Measurements from ENCODE around the gene VPS35L. TPM values are rescaled to one million over a fixed set of nuclear protein-coding genes. Genes with fewer than 3 reads are reported as not detected.
A peak's percentile ranks its signal among the peaks of the same experiment; 100 is the strongest.

Gene VPS35L
- total and polyA plus RNA-seq, 2 of the 13 experiments (the other 11 are each of a cell fraction or from before 2014, with no cell fraction given): 1.4 to 1.6 TPM

GRCh38 chr16:19744670-19745069 lies 189.2 kb downstream of the VPS35L start (continued):
- TF ChIP-seq DR1 (CRISPR knock-in tag; IDR thresholded peaks at IDR 0.05) (no peak), THYN1 (CRISPR knock-in tag; IDR thresholded peaks at IDR 0.05; ENCODE audit: borderline replicate concordance, low read depth) (no peak), ZNF251 (CRISPR knock-in tag; IDR thresholded peaks at IDR 0.05) (no peak), MAX (IDR thresholded peaks at IDR 0.05) (no peak), HDAC2 (CRISPR knock-in tag; IDR thresholded peaks at IDR 0.05) (peak; percentile 69; the same call in 1 of the 2 replicates), SRY (CRISPR knock-in tag; IDR thresholded peaks at IDR 0.05) (no peak), CERS6 (CRISPR knock-in tag; IDR thresholded peaks at IDR 0.05) (no peak), STAT5B (CRISPR knock-in tag; IDR thresholded peaks at IDR 0.05) (no peak), AHDC1 (CRISPR knock-in tag; IDR thresholded peaks at IDR 0.05; ENCODE audit: borderline replicate concordance) (peak; percentile 58; the same call in 1 of the 2 replicates), ZNF557 (CRISPR knock-in tag; IDR thresholded peaks at IDR 0.05) (no peak), ZNF430 (CRISPR knock-in tag; IDR thresholded peaks at IDR 0.05) (no peak), TIGD3 (CRISPR knock-in tag; IDR thresholded peaks at IDR 0.05; ENCODE audit: borderline replicate concordance) (no peak), FOXM1 (CRISPR knock-in tag; IDR thresholded peaks at IDR 0.05) (no peak), ZNF605 (CRISPR knock-in tag; IDR thresholded peaks at IDR 0.05) (no peak), SIX1 (CRISPR knock-in tag; IDR thresholded peaks at IDR 0.05; ENCODE audit: borderline replicate concordance) (no peak), HNRNPUL1 (IDR thresholded peaks at IDR 0.05; ENCODE audit: low read depth, low read length) (no peak), ZNF709 (CRISPR knock-in tag; IDR thresholded peaks at IDR 0.05) (no peak), ZNF563 (CRISPR knock-in tag; IDR thresholded peaks at IDR 0.05) (no peak), JUND (CRISPR knock-in tag; IDR thresholded peaks at IDR 0.05) (no peak), ATAD3A (CRISPR knock-in tag; IDR thresholded peaks at IDR 0.05) (no peak), FOSL2 (CRISPR knock-in tag; IDR thresholded peaks at IDR 0.05) (no peak)

Measured in HepG2 (cell line).